GM12891 (cell line): ENCODE data around the gene SLC30A1.

ENCODE experiments used
- DNase-seq: peaks from one replicate; pipeline ENCODE4 v3.0.0; 2011; ENCODE audit warnings: low spot score; ENCODE audit not compliant: insufficient read length
- FAIRE-seq: peaks from 2 replicates; lab custom pipeline; 2011; peaks lifted over from hg19 to GRCh38; lab: Jason Lieb, UNC
- PAX5 ChIP-seq: IDR thresholded peaks from 2 replicates; pipeline ENCODE4 v1.6.1; 2011; ENCODE audit warnings: low read length, moderate library complexity, mild to moderate bottlenecking; ENCODE audit not compliant: insufficient read depth, severe bottlenecking
- POLR2A ChIP-seq: IDR thresholded peaks from 2 replicates; pipeline ENCODE4 v1.6.1; 2011; ENCODE audit warnings: low read depth, low read length, control low read depth
- POLR2AphosphoS5 ChIP-seq: IDR thresholded peaks from 2 replicates; pipeline ENCODE4 v1.6.1; 2011; ENCODE audit warnings: low read depth, low read length, control low read depth
- POU2F2 ChIP-seq: IDR thresholded peaks from 2 replicates; pipeline ENCODE4 v1.6.1; 2011; ENCODE audit warnings: low read depth, mild to moderate bottlenecking, control low read depth, low read length, moderate library complexity
- SPI1 ChIP-seq: IDR thresholded peaks from 2 replicates; pipeline ENCODE4 v1.6.1; 2011; ENCODE audit warnings: low read depth, low read length, control low read depth
- TAF1 ChIP-seq: IDR thresholded peaks from 2 replicates; pipeline ENCODE4 v1.6.1; 2011; ENCODE audit warnings: low read depth, low read length, control low read depth

SLC30A1 gene

DNA sequence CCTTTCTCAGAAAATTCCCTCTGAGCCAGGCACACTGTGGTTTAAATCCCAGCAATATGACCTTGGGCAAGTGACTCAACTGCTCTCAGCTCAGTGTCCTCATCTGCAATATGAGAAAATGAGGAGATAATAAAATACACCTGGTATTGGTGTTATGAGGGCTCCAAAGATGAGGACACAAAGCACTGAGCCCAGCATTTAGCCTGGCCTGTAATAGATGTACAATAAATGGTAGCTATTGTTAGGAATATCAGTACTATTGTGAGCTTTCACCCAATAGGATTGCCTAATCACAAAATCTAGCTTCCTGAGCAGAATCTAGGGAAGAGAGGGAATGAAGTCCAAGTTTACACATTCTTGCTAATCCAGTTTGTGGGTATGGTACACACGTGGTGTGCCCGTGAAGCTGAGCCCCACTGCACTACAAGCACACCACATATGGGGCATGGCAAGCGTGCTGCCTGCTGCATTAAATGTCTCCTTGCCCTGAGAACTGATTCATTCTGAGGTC, 24.3 kb upstream of the SLC30A1 start:
- no peak for DNase-seq
- TF ChIP-seq POLR2AphosphoS5 = no peak
- TF ChIP-seq TAF1 = no peak
- TF ChIP-seq SPI1 = no peak
- no peak for TF ChIP-seq POU2F2
- no peak for TF ChIP-seq PAX5
- no peak for TF ChIP-seq POLR2A
- FAIRE-seq = no peak

DNA sequence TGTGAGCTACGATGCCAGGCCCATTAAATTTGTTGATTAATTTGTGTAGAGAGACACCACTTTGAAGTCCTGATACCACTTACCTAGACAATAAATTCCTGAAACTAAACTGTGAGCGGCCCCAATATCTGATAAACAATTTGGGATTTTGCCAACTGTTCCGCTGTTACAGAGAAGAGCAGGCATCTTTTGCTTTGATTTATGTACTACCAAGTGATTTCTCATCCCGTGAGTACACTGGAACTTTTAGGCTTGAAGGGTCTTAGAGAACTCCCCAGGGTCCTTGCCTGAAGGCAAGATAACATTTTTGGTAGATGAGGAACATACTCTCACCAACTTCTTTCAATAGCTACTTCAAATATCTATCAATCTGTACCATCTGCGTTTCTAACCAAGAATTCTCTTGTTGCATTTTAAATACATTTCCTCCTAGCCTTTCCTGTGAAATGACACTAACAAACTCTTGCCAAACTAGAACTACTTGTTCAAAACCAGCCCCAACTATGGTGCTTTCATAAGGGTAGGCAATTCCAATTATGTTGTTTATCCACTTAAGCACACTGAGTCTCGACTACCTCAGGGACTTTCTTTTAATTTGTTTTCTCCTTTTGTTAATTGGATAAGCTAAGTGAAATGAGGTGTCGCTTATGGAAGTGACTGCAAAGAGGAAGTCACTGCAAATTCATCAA, 23.2 kb upstream of the SLC30A1 start:
- DNase-seq (no peak), FAIRE-seq (no peak)
- TF ChIP-seq SPI1 = no peak
- TF ChIP-seq POLR2A = no peak
- TF ChIP-seq PAX5 = no peak
- TF ChIP-seq TAF1 = no peak
- no peak for TF ChIP-seq POLR2AphosphoS5
- TF ChIP-seq POU2F2 = no peak

DNA sequence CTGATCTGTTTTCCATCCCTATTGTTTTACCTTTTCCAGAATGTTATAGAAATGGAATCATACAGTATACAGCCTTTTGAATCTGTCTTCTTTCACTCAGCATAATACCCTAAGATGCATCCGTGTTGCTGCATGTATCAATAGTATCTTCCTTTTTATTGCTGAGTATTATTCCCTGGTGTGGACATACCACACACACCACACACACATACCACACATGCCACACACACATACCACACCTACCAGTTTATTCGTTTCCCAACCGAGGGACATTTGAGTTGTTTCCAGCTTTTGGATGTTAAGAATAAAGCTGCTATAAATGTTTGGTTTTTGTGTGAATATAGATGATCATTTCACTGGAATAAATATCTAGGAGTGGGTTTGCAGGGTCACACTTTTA, 22.2 kb upstream of the SLC30A1 start:
- no peak for DNase-seq
- FAIRE-seq = peak; percentile 40
- TF ChIP-seq POLR2A (no peak), POU2F2 (no peak), TAF1 (no peak), SPI1 (no peak), POLR2AphosphoS5 (no peak), PAX5 (no peak)

DNA sequence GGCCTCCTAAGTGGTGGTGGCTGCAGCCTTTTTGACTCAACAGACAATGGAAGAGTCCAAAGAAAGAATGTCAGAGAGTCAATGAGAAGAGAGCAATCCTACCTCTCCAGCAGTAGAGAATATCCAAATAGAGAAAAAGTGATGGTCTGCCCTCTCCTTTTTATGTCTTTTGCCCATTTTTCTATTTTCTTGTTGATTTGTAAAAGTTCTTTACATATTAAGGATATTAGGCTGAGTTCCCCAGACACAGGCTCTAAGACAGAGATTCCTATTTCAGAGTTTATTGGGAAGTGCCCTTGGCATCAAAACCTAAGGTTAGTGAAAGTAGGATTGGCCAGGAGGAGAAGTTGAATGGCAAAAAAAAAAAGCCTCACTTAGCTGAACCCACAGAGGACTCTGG, 20.3 kb upstream of the SLC30A1 start:
- FAIRE-seq (no peak), DNase-seq (no peak)
- TF ChIP-seq POLR2A (no peak), TAF1 (no peak), POU2F2 (no peak), PAX5 (no peak), SPI1 (no peak), POLR2AphosphoS5 (no peak)

DNA sequence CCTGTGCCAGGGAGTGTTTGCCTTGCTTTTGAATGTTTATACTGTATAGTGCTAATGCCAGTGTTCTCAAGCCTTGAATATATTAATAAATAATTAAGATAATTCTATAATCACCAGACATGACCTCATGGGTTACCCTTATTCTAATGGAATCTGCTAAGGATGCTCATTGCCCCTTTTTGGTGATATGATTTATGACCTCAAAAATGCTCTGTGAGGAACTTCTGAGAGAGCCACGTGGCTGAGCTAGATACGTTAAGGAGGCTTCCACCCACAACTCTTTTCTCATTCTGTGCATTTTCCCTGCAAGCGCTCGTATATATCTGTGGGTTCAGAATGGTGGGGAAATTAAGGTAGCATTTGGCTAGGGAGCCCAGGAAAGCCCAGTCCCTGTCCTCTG, 19.6 kb upstream of the SLC30A1 start:
- TF ChIP-seq TAF1 (no peak), POLR2A (no peak), POLR2AphosphoS5 (no peak), PAX5 (no peak), POU2F2 (no peak), SPI1 (no peak)

DNA sequence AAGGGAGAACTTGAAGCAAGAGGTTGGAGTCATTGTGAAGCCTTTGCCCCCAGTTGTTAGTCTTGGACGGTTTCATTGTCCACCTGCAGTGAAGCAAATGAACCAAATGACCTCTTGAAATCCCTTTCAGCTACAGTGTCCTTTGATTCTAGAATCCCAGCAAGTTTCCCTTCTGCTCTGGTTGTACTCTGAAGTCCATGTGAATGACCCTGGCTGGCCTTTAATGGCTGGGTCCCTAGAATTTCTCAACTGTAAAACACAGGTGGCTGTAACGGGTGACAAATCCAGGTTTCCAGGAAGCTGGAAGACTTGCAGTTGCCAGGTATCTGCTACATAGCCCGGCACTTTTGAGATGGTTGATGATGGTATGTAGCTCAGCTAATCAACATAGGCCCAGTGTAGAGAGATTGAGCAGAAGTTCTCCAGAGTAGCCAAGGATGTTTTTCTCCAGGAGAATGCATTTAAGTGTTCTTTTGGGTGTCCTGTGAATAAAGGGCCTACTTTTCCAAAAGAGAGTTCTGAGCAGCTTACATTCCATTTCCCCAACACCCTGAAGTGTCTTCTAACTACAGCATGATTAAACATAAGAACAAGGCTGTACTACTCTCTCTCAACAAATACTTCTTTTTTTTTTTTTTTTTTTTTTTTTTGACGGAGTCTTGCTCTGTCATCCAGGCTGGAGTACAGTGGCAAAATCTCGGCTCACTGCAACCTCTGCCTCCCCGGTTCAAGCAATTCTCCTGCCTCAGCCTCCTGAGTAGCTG, 17.6 kb upstream of the SLC30A1 start:
- DNase-seq = no peak
- no peak for FAIRE-seq
- TF ChIP-seq PAX5 = no peak
- TF ChIP-seq POLR2AphosphoS5 = no peak
- TF ChIP-seq TAF1 = no peak
- TF ChIP-seq POLR2A = no peak
- no peak for TF ChIP-seq POU2F2
- no peak for TF ChIP-seq SPI1

More for the DNA sequence above, 19.6 kb upstream of the SLC30A1 start:
- FAIRE-seq (no peak), DNase-seq (no peak)

DNA sequence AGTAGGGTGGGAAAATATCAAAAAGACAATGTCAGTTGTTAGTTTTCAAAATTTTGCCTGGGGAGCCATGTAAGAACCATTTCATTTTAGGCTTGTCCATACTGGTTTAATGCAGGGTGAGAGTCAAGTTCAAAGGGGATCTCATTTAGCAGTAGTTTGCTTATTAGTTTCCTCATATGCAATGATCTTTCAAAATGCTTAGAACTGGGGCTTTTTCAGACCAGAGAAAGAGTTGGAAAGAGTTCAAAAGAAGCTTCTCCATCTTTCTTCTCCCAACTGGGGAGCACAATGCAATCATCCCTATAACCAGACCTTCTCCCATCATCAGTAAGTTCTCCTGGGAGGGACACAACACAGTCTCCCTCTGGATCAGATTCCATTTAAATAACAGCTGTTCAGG, 16.5 kb upstream of the SLC30A1 start:
- no peak for DNase-seq
- no peak for FAIRE-seq
- no peak for TF ChIP-seq POU2F2
- TF ChIP-seq POLR2A = no peak
- TF ChIP-seq POLR2AphosphoS5 = no peak

GRCh38 chr1:211591980-211592493, 13.1 kb upstream of the SLC30A1 start:
- DNase-seq (no peak), FAIRE-seq (no peak)
- TF ChIP-seq POLR2A (no peak), SPI1 (no peak), TAF1 (no peak), POLR2AphosphoS5 (no peak), PAX5 (no peak), POU2F2 (no peak)

DNA sequence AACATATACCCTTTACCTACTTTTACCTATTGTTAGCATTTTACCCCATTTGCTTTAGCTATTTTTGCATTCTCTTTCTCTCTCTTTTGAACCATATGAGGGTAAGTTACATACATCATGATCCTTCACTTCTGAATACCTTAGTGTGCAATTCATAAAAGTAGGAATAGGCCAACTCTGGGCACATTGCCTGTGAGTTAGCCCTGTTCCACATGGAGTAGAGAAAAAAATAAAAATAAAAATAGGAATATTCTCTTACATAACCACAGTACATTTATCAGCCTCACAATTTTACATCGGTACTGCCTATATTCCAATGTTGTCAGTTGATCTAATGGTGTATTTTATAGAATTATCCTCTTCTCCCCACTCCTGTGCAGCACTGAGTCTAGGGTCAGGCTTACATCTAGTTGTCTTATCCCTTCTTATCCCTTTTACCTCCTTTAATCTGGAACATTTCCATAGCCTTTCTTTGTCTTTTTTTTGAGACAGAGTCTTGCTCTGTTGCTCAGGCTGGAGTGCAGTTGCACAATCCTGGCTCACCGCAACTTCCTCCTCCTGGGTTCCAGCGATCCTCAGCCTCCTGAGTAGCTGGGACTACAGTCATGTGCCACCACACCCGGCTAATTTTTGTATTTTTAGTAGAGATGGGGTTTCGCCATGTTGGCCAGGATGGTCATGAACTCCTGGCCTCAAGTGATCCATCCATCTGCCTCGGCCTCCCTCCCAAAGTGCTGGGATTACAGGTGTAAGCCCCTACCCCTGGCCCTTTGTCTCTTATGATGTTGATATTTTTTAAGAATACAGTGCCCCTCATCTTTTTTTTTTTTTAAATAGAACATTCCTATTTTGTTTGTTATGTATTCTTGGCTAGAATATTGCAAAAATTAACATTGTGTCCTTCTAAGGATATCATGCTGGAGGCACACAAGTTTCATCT, 11.1 kb upstream of the SLC30A1 start:
- TF ChIP-seq TAF1 = no peak
- no peak for FAIRE-seq
- no peak for DNase-seq

- TF ChIP-seq TAF1 (no peak), PAX5 (no peak), POU2F2 (no peak), SPI1 (no peak), POLR2AphosphoS5 (no peak), POLR2A (no peak)
- FAIRE-seq = no peak
- no peak for DNase-seq
These were observed 9.8 kb upstream of the SLC30A1 start for GRCh38 chr1:211588711-211589110.
